Cerebellar nuclear complex (tissue), 1 donor: ENCODE measurements around the gene B4GALT1.

Source experiments
- DNase-seq, 2 experiments: peaks; one replicate each; lab custom pipeline; 2025; lab: John Stamatoyannopoulos, UW

Gene B4GALT1

DNA sequence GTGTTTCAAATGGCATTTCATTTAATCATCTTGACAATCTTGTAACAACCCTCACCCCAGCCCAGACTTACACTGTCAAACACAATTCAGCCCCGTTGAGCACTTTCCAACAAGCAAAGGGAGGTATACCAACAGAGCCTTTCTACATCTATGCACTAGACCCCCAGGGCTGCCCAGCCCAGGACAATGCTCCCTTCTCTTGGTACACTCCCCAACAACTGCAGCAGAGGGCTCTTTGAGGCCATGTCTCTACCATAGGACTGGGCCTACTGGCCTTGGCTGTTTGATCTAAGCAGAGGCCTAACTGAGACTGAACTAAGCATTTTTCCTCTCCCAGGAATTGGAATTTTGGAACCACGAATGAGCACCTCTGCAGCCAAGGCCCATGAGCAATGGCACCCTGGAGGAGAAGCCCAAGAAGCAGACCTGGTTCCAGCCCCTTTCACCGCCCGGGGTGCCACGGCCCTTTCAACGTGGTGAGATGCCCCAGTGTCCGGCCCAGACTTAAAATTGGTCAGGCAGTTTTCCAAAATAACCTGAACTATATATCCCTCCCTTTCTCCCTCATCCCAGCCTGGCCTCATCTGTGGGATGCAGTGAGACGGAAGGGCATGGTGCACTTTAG, 43.6 kb downstream of the B4GALT1 start:
- DNase-seq, result no peak

DNA sequence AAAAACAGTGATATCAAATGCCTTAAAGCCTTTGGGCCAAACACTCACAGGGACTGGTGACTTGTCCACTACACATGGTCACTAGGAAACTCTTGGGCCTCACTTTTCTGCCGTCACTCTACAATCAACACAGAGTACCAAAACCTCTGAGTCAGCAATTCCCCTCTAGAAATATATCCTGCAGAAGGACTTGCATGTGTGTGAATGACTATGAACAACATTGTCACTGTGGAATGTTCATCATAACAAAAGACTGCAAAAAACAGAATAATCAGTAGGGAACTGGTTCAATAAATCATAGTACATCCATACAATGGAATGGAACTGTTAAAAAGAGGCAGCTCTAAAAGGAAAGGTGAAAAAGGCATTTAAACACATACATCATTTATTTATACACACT, 46.5 kb downstream of the B4GALT1 start:
- DNase-seq, result no peak

DNA sequence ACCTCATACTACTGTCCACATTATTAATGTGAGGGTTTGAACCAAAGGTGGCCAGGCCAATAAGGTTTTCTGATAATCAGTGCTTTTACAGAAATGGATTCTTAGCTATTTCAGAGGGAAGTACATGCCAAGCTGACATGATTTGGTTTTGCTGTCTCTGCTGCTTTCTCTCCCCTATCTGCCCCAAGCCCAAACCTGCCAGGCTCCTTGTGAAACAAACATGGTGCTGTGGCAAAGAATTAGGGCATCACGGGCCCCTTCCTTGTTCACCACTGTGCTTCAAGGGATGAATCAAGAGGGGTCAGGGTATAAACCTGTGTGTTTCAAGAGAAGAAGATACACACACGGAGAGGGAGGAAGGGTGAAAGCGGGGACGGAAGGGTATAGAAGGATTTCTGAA, 49.3 kb downstream of the B4GALT1 start:
- DNase-seq, result no peak

DNA sequence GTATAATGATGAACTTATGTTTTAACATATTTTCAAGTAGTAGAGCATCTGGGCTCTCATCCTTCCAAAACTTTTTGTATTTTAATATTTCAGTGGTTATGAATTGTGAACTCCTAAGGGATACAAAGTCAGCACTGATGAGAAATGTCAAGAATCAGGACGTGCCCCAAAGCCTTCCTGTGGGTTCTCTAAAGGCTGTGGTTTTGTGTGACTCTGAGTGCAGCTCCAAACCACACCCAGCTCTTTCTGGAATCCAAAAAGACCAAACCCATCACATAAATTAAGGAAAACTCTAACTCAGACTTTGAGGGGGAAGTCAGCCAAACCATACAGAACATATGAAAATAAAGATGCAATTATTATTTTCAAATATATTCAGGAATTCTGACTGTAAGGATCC, 49.8 kb downstream of the B4GALT1 start:
- no peak for DNase-seq

DNA sequence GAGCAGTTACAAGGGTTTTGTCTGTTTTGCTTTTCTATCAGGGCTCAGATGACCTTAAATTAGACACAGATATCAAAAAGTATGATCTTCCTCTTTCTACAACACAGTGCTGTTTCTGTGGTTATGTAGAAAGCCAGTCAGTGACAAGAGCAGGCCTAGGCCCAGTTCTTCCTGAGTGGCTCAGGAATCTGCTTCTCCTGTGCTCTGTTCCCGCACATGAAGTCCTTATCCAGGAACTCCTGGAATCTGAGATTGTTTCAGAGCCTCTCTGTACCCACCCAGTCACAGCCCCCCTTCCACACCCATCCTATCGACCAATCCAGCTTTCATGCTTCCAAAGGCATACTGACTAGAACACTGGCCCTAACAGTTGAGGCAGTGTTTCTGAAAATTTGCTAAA, 50.3 kb downstream of the B4GALT1 start:
- no peak for DNase-seq

DNA sequence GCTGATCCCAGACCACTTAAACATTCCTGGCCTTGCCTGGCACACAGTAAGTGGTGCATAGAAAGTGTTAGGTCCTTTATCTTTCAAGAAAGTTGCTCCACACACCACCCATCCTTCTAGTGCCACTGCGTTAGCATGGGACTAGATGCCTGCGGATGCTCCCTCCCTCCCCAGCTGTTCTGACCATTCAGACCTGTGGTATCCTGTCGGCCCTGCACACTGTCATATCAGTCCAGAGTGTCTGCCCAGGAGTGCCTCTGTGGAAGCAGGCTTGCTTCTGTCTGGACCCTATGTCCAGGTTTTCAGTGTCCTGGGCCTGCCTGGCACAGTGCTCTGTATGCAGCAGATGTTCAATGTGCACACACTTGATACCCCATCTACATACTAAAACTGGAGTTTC, 52.4 kb downstream of the B4GALT1 start:
- DNase-seq, result no peak

DNA sequence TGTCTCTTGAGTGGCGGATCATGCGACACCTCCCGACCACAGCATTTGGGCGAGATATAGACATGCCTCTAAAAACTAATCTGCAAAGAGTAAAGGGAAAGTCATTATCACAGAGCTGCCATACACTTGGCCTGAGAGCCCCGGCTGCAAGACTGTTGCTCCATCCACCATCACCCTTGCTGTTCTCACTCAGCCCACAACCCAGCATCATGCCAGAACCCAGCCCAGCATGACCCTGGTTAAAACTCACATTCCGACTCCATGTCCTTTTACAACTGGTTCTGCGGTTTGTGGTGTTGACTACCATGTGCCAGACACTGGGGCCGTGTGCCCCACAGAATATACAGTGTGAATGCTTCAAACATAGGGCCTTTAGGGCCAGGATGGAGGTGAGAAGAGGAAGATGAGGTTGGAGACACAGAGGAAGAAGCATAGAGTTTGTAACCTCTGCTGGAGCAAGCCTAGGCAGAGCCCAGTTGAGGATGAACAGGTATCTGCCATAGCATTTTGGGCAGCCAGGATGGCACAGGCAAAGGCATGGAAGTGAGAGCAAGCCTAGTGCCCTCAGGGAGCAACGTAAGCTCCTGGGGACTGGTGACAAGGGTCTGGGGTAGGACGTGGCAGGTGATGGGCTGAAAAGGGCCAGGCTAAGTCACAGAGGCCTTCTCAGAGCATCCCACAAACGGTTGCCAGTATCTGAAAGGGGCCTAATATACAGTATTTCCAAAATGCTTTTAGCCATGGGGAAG, 53.2 kb downstream of the B4GALT1 start:
- no peak for DNase-seq

DNA sequence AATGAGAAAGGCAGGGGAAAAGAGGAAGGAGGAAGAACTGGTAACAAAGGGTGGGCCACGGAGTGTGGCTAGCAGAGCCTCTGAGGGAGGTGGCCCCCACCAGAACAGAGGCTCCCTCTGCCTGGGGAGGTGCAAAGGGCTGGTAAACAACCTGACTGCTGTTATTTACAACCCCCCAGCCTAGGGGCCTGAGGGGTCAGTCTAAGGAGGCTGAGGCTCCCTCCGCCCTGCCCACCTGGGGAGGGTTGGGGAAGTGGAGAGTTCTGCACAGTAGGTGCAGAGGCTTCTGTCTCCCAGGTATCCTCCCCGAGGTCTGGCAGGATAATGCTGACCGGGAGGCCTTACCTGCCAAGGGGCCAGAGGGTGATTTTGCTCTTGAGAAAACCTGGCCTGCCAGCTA, 55.0 kb downstream of the B4GALT1 start:
- DNase-seq, result no peak

DNA sequence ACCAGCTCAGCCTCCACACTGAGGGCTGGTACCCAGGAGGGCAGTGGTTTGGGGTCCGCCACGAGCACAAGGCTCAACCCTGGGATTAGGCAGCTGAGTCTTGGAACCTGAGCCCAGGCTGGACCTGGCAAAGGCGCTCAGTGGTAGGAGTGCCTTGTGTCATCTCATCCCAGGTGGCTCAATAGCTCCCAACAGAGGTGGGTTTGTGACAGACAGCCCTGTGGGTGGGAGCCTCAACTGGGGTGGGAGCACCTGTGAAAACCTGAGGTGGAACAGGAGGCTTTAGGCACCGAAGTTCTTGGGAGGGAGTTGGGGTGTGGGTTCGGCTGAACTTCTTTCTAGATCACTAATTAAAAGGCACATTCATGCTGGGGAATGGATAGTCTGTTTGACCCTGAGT, 55.5 kb downstream of the B4GALT1 start:
- no peak for DNase-seq

DNA sequence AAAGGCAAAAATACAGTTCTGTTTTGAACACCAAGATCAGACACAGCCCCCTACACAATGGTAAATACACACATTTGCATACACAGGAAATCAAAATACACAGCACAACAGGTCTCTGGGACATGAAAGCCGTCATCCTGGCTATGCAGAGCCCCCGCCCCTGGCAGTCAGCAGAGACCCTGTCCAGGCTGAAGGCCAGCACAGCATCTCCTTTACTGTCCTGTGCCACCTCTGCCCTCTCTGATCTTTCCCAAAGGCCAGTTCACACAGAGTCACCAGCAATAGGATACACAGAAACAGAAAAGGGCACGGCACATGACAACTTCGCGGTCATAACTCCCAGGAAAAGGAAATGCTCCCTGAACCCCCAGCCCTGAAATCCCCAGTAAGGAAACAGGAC, 56.5 kb downstream of the B4GALT1 start:
- DNase-seq, result no peak

DNA sequence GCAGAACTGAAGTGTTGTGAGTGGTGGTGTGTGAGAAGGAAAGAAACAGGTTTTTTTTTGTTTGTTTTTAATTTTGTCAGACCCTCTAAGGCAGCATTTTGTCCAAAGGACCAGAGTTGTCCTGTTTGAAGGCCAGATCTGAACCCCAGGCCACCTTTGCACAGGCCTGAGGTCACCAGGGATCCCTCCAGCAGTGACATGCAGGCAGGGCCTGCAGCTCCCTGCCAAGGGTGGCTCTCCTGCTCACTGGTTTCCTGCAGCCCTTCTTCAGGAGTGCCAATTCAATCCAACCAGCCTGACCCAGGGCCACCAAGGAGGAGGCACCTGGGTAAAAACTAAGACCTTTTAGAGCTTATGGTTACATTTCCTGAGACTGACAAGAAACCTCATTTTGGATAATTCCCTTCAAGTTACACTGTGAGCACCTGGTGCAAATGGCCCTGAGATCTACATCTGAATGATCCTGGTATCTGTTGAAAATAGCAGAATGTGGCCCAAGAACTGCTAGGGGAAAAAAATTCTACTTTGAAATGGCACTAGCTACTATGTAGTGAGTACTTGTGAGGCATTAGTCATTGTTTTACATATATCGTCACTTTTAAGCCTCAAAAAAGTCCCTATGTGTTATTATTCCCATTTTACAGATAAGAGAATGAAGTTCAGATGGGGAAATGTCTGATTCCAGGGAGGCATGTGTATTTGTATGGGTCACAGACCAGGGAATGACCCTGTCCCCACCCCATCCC, 57.1 kb downstream of the B4GALT1 start:
- DNase-seq, result no peak

DNA sequence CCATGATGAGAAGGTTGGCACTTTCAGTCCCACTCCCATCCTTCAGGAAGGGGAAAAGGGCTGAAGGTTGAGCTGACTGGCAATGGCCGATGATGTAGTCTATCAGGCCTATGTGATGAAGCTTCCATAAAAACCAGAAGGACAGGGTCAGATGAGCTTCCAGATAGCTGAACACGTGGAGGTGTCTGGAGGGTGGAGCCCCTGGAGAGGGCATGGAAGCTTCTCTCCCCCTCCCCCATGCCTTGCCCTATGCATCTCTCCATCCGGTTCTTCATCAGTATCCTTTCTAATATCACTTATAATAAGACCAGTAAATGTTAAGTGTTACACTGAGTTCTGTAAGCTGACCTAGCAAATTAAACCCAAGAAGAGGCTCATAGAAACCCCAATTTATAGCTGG, 58.0 kb downstream of the B4GALT1 start:
- no peak for DNase-seq

DNA sequence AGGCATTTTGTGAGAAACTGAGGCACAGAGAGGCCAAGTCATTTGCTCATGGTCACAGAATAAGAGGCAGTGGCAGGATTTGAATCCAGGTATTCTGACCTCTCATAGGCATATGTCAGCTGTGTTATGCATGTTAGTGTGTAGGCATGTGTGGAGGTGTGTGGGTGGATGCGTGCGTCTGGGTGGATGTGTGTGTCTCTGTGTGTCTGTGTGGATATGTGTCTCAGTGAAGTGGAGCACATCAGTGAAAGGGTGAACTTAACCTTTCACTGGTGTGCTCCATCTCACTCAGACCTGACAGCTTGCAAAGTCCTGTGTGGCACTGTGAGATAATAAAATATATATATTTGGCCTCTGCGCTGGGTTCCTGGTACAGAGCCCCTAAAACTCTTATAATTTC, 58.7 kb downstream of the B4GALT1 start:
- no peak for DNase-seq

DNA sequence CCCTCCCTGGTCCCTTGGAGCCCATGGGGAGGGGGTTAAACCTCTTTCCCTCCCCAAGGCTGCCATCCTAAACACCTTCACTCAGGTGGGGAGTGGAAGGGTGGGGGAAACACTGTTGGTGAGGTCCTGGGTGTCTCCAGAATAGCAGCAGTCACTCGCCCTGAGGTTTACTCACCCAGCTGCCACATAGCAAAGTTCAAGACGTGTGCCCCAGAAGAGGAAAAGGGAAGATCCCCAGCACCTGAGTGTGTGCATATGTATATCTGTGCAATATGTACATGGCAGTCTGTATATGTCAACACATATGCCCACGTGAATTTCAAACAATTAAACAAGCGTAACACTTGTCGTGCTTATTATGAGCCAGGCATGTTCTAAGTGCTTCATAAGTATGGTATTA, 59.4 kb downstream of the B4GALT1 start:
- DNase-seq, result no peak

DNA sequence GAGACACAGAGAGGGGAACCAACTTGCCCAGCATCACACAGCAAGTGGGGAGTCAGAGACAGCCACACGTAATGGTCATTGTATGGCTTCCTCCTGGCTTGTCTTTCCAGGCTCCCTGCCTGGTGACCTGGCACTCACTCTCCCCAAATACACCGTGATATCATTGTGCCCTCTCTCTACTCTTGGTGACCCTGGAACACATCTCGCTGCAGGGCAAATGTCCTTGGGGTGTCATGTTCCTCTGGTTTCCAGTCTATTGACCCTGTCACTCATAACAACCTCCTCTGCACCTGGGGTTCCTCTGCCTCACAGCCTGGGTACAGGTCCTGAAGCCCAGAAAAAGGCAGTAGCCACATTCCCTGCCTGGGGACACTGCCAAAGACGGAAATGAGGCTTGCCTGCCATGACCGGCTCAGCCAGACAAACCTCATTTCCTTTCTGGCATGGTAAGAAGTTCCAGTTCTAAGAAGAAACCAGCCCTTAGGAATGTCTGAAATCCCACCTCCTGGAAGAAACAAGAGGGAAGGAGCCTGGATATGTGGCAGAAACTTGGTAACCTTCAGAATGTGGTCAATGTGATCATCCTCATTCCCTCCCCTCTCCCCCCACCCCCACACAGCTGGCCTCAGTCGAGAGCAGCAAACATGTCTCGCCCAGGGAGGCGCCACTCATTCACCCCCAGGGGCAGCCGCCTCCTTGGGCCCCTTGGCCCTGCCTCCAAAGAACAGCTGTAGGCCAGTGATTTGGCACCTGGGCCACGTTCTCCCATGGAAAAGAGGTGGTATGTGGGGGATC, 60.1 kb downstream of the B4GALT1 start:
- peak; percentile 61 to 65 for DNase-seq

DNA sequence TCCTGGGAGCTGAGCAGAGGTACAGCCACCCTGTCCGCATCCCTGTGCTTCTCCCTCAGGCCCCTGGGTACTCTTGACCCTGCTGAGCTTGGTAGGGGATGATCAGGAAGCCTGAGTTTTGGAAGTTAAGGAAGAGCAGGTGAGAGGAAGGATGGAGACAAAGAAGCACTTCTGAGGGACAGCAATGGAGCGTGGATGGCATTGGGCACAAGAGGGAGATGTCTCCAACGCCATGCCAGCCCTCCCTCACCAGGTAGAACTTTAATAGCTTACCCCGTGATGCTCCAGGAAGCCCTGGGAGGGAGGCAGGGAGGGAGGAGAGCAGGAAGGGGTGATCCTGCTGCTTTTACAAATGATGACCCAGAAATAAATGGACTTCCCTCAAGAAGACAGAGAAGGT, 60.8 kb downstream of the B4GALT1 start:
- DNase-seq, result no peak

DNA sequence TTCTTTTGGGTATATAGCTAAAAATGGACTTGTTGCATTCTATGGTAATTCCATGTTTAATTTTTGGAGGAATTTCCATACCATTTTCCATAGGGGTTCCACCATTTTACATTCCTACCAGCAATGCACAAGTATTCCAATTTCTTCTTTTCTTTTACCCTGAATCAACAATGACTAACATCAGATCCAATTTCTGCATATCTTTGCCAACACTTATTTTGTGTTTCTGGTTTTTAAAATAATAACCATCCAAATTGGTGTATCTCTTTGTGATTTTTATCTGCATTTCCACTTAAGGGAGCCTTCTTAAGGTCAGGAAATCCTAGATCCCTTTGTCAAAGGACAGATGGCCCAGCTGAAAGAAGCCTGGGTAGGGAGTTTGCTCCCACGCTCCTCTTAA, 61.2 kb downstream of the B4GALT1 start:
- DNase-seq, result no peak

DNA sequence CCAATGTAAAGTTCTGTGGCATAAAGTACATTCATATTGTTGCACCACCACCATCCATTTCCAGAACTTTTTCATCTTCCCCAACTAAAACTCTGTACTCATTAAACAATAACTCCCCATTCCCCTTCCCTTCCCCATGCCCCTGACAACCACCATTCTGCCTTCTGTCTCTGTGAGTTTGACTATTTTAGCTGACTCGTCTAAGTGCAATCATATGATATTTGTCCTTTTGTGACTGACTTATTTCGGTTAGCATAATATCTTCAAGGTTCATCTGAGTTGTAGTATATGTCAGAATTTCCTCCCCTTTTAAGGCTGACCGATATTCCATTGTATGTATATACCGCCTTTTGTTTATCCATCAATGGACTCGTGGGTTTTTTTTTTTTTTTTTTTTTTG, 61.6 kb downstream of the B4GALT1 start:
- DNase-seq, result no peak

DNA sequence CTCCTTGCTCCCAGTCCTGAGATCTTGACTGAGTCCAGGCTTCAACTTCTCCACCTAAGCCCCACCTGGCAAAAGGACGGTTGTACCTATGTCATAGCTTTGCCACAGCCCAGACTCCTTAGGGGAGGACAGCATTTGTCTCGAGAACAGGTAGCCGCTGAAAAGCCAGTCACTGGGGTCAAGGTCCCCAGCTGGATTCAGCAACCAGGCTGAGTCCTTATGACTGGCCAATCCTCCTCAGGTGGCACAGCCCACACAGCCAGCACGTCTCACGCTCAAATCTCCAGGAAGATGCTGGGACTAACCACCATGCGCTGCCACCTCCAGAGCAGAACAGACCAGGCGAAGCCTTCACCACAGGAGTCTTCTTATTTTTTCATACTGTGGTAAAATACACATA, 62.7 kb downstream of the B4GALT1 start:
- DNase-seq, result no peak

DNA sequence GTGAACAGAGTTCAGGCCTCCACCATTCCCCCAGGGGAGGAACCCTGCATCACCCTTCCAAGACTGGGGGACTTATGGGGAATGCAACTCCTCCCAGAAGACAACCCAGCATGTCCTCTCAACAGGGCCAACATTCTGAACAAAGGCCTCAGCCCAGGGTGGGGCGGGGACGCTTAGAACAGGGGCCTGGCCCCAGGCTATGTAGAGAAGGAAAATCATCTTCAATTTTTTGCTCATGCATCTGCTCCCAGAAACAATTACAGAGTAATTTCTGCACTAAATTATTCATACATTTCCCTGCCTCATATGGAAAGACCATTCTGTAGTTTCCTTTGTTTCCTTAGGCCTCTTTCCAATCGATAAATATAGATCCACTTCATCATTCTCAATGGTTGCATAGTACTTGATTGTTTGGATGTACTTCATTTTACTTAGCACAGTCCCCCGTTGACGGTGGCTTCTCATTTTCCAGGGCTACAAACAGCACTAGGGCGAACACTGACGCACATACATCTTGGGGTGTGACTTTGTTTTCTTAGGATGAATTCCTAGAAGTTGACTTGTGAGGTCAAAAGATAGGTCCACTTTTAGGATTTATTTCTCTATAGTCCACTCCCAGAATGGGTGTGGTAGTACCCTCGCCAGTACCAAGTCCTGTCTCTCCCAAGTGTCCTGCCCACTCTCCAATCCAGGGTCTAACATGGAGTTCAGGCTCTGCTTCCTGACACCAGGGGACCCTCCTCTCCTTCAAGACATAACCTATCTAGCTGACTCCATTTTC, 63.4 kb downstream of the B4GALT1 start:
- DNase-seq, result no peak

DNA sequence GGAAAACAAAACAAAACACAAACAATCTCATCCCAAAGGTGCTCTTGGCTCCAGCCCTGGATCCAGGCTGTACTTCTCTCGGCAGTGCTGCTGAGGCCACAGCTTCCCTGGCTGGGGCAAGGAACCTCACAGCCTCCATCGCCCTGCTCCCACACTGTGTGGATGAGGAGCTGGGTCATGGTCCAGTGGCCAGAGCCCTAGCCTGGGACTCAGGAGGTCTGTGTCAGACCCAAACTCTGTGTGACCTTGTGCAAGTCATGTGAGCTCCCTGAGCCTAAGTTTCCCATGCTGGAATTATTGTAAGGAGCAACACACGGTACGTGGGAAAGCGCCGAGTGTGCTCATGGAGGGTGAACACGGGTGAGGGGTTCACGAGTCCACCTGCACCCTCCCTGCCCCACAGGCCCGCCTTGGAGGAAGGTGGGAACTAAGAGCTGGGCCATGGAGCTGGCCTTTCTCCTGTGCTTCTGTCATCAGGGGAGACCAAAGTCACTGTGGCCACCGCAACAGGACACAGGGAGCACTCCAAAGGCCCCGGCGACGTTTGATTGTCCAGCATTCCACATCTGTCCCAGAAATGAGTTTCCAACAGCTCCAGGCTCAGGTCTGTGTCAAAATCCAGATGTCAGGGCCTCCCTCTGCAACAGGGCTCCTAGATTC, 64.5 kb downstream of the B4GALT1 start:
- no peak for DNase-seq
